ENCODE measurements around the gene GRB2. TPM values are rescaled to one million over a fixed set of nuclear protein-coding genes. Genes with fewer than 3 reads are reported as not detected.
"Not testable (repeated sequence)": the region's sequence is repeated elsewhere in the genome, so short reads cannot be mapped to it uniquely, and the experiment has no call there.

The GRB2 gene
- total RNA-seq: 100 to 1,000 TPM; 180 to 189 TPM
- polyA plus RNA-seq: 158 TPM

DNA sequence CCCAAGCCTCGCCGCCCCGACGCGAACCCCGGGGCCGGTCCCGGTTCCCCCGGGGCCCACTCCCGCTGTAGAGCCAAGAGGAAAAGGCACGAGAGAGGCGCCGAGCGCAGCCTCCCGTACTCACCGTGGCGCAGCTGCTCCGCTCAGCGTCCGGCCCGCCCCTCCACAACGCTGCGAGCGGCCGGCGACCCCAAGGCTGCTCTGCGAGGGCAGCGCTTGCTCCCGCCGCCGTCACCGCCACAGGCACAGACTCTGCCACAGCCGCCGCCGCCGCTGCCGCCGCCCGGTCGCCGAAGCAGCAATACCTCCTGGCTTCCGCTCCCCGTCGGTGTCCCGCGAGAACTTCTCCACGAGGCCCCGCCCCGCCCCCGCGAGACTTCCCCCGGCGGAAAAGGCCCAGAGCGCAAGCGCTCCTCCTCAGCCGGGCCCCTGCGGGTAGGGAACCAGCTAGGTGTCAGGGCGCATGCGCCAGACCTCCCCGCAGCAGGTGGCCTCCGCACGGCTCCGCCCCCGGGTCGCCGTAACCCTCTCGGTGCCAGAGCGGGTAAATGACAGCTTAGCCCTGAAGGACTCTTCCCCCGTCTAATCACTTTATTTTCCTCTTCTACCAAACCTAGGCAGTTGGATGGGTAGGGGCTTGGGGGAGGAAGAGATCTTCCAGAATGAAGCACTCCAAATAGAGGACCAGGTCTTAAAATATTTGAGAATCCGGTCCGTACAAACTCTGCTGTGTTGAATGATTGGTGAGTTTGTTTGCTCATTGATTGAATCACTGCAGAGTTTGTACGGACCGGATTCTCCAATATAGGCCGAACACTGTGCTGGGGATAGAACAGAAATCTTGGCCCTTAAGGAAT, at the start of gene GRB2:
Gene GRB2, minus strand, starts transcription at position 314 of the 857 bp plus-strand sequence. CDS start 12,050 bp downstream, outside the sequence.
- peak; percentile 99 to 100 (median 100) for DNase-seq
- POLR2A ChIA-PET: interaction anchor here (0.6 to 1.5 kb wide), 14 partner anchors 9 to 532 kb away, joined by 3 to 17 read pairs (median 4); partner anchors contain the start of genes FDXR, GGA3, MIF4GD and MRPS7
- peak within 1 kb of the TSS; percentile 68 for H3K4me3 ChIP-seq (ENCODE audit: low read length)

DNA sequence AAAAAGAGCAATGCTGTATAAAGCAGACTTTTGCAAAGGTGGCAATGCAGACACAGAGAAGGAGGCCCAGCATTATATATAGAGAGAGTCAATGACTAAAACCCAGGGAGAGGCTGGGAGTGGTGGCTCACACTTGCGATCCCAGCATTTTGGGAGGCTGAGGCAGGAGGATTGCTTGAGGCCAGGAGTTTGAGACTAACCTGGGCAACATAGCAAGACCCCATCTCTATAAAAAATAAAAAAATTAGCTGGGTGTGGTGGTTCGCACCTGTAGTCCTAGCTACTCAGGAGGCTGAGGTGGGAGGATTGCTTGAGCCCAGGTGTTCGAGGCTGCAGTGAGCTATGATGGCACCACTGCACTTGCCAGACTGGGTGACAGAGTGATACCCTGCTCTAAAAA, 49.2 kb upstream of the GRB2 start:
- H3K36me3 Mint-ChIP-seq; H3K9me3 ChIP-seq (ENCODE audit: low read length); POLR2A ChIA-PET; H3K27me3 ChIP-seq (ENCODE audit: insufficient read depth, low read length, poor library complexity, severe bottlenecking); H3K36me3 ChIP-seq (ENCODE audit: insufficient read depth, low read length); H3K4me3 ChIP-seq (ENCODE audit: low read length); H3K27ac ChIP-seq (ENCODE audit: low read depth, low read length); H3K27me3 Mint-ChIP-seq; DNase-seq; H3K9me3 Mint-ChIP-seq: not testable (repeated sequence)
- peaks cover 23 to 37% (median 26%) of the 10 kb centered on the region in 3 donors for H3K4me1 Mint-ChIP-seq
- peak overlapping the region in 1 of 8 donors; percentile 15 for H3K27ac Mint-ChIP-seq
- H3K4me1 ChIP-seq (ENCODE audit: insufficient read depth, low read length): peaks cover 16% of the 10 kb centered on the region
- H3K4me3 Mint-ChIP-seq: peak overlapping the region in 3 of 7 donors; percentile 36 to 93 (median 48)
- CTCF ChIA-PET: interaction anchor here (0.9 to 1.8 kb wide), 2 partner anchors 33 to 299 kb away, joined by 3 to 4 read pairs; no protein-coding TSS in a partner anchor

More for the DNA sequence above, at the start of gene GRB2:
- no peaks in the 10 kb centered on the region for H3K36me3 ChIP-seq (ENCODE audit: insufficient read depth, low read length)
- H3K9me3 ChIP-seq (ENCODE audit: low read length): no peaks in the 10 kb centered on the region
- H3K27me3 Mint-ChIP-seq: peaks cover 0 to 4% of the 10 kb centered on the region in 2 donors
- no peaks in the 10 kb centered on the region for H3K27me3 ChIP-seq (ENCODE audit: insufficient read depth, low read length, poor library complexity, severe bottlenecking)
- H3K27ac ChIP-seq (ENCODE audit: low read depth, low read length): peak within 1 kb of the TSS; percentile 90
- no peaks in the 10 kb centered on the region for H3K9me3 Mint-ChIP-seq
- CTCF ChIA-PET: interaction anchor here (1.0 to 8.0 kb wide), 12 partner anchors 11 to 291 kb away, joined by 3 to 78 read pairs (median 4); partner anchors contain the start of genes MIF4GD and SLC25A19
- H3K27ac Mint-ChIP-seq: peak within 1 kb of the TSS; percentile 86 to 99 (median 95)
- peaks cover 40% of the 10 kb centered on the region for H3K4me1 ChIP-seq (ENCODE audit: insufficient read depth, low read length)
- peaks cover 0 to 20% (median 0%) of the 10 kb centered on the region in 3 donors for H3K36me3 Mint-ChIP-seq
- H3K4me3 Mint-ChIP-seq: peak within 1 kb of the TSS; percentile 93 to 98 (median 97)
- peaks cover 37 to 47% (median 45%) of the 10 kb centered on the region in 3 donors for H3K4me1 Mint-ChIP-seq

DNA sequence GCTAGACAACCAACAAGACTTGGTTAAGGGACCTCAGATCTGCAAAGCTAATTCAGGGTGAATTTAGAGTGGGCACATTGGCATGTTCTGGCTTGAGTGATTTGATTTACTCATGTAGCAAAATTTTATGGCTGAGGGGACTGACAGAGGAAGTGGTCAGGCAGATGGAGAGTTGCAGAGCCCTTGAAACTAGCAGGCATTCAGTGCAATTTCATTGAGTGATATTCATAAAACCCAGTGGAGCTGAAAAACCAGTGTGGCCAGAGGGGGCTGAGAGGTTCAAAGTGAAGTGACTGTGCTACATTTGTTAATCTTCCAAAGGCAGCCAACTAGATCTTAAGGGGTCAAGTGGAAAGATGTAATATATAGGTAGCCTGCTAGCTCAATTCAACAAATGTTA, 48.7 kb upstream of the GRB2 start:
- Mint-ChIP-seq H3K4me1 (peaks cover 21 to 32% (median 23%) of the 10 kb centered on the region in 3 donors), H3K36me3 (peaks cover 0 to 7% (median 0%) of the 10 kb centered on the region in 3 donors), H3K9me3 (no peaks in the 10 kb centered on the region), H3K27me3 (peaks cover 0 to 2% of the 10 kb centered on the region in 2 donors), H3K4me3 (peak overlapping the region in 2 of 7 donors; percentile 10 to 48), H3K27ac (peak overlapping the region in 2 of 8 donors; percentile 2 to 15)
- Histone ChIP-seq H3K27ac (ENCODE audit: low read depth, low read length) (no peak overlapping the region), H3K9me3 (ENCODE audit: low read length) (no peaks in the 10 kb centered on the region), H3K4me3 (ENCODE audit: low read length) (no peak overlapping the region), H3K36me3 (ENCODE audit: insufficient read depth, low read length) (no peaks in the 10 kb centered on the region), H3K27me3 (ENCODE audit: insufficient read depth, low read length, poor library complexity, severe bottlenecking) (no peaks in the 10 kb centered on the region), H3K4me1 (ENCODE audit: insufficient read depth, low read length) (peaks cover 14% of the 10 kb centered on the region)
- POLR2A ChIA-PET: no interaction called here
- CTCF ChIA-PET: interaction anchor here (0.9 to 1.8 kb wide), 2 partner anchors 33 to 299 kb away, joined by 3 to 4 read pairs; no protein-coding TSS in a partner anchor
- no peak for DNase-seq

DNA sequence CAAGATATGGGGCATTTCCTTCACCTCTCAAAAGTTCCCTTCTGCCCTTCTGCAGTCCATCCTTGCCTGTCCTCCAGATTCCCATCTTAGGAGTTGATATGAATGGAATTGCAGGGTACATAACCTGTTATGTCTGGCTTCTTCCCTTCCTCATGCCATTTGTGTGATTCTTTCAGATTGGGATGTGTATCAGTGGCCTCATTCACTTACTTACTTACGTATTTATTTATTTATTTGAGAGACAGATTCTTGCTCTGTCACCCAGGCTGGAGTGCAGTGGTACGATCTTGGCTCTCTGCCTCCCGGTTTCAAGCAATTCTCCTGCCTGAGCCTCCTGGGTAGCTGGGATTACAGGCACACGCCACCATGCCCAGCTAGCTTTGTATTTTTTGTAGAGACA, 44.8 kb upstream of the GRB2 start:
- H3K9me3 Mint-ChIP-seq: no peaks in the 10 kb centered on the region
- H3K27me3 Mint-ChIP-seq: peaks cover 0 to 2% of the 10 kb centered on the region in 2 donors
- H3K36me3 Mint-ChIP-seq: no peaks in the 10 kb centered on the region

DNA sequence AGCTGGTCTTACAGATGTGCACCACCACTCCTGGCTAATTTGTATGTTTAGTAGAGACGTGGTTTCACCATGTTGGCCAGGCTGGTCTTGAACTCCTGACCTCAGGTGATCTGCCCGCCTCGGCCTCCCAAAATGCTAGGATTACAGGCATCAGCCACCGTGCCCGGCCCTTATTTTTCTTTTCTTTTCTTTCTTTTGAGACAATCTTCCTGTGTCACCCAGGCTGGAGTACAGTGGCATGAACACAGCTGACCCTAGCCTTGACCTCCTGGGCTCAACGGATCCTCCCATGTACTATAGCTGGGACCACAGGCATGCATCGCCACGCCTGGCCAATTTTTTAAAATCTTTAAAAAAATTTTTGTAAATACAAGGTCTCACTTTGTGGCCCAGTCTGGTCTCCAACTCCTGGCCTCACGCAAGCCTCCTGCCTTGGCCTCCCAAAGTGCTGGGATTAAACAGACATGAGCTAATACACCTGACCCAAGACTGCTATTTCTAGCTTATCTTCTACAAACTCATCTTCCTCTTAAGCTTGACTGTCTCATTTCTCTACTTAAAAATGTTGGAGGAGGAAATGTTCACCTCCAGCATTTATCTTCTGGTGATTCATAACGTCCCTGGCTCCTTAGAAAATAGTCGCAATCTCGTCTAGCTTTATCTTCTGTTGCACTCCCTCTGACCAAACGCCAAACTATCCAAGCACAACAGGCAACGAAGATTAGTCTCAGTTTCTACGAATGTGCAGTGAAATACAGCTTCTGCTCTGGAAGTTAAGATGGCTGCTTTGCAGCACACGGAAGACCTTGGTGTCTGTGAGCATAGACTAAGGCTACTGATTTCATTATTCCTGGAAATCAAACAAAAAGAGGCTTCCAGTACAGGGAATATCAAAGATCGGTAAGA, 42.7 kb upstream of the GRB2 start:
- H3K4me1 Mint-ChIP-seq: no peaks in the 10 kb centered on the region
- ChIA-PET POLR2A (interaction anchor here (0.7 kb wide), 1 partner anchor 34 kb away, joined by 4 read pairs; no protein-coding TSS in a partner anchor), CTCF (interaction anchor here (2.0 kb wide), 1 partner anchor 8 kb away, joined by 5 read pairs; the partner anchor contains the start of gene TMEM94)
- H3K27ac Mint-ChIP-seq: peak overlapping the region in 1 of 8 donors; percentile 11
- no peak for DNase-seq
- Histone ChIP-seq H3K4me3 (ENCODE audit: low read length) (no peak overlapping the region), H3K36me3 (ENCODE audit: insufficient read depth, low read length) (no peaks in the 10 kb centered on the region), H3K9me3 (ENCODE audit: low read length) (no peaks in the 10 kb centered on the region), H3K4me1 (ENCODE audit: insufficient read depth, low read length) (no peaks in the 10 kb centered on the region), H3K27me3 (ENCODE audit: insufficient read depth, low read length, poor library complexity, severe bottlenecking) (no peaks in the 10 kb centered on the region), H3K27ac (ENCODE audit: low read depth, low read length) (peak overlapping the region; percentile 45)
- no peak overlapping the region for H3K4me3 Mint-ChIP-seq
- H3K9me3 Mint-ChIP-seq: no peaks in the 10 kb centered on the region
- H3K36me3 Mint-ChIP-seq: no peaks in the 10 kb centered on the region
- H3K27me3 Mint-ChIP-seq: no peaks in the 10 kb centered on the region

More for the DNA sequence above, 44.8 kb upstream of the GRB2 start:
- no peaks in the 10 kb centered on the region for H3K36me3 ChIP-seq (ENCODE audit: insufficient read depth, low read length)
- H3K27ac ChIP-seq (ENCODE audit: low read depth, low read length): no peak overlapping the region
- ChIA-PET POLR2A (no interaction called here), CTCF (no interaction called here)
- H3K27me3 ChIP-seq (ENCODE audit: insufficient read depth, low read length, poor library complexity, severe bottlenecking): no peaks in the 10 kb centered on the region
- no peak for DNase-seq
- H3K9me3 ChIP-seq (ENCODE audit: low read length): no peaks in the 10 kb centered on the region
- Mint-ChIP-seq H3K27ac (no peak overlapping the region), H3K4me3 (no peak overlapping the region), H3K4me1 (peaks cover 0 to 2% (median 0%) of the 10 kb centered on the region in 3 donors)
- H3K4me3 ChIP-seq (ENCODE audit: low read length): no peak overlapping the region
- no peaks in the 10 kb centered on the region for H3K4me1 ChIP-seq (ENCODE audit: insufficient read depth, low read length)

DNA sequence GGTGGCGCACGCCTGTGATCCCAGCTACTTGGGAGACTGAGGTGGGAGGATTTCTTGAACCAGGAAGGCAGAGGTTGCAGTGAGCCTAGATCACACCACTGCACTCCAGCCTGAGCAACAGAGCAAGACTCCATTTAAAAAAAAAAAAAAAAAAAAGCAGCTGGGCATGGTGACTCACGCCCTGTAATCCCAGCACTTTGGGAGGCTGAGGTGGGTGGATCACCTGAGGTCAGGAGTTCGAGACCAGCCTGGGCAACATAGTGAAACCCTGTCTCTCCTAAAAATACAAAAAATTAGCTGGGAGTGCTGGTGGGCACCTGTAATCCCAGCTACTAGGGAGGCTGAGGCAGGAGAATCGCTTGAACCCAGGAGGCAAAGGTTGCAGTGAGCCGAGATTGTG, 40.4 kb upstream of the GRB2 start:
- H3K27ac ChIP-seq (ENCODE audit: low read depth, low read length); H3K9me3 ChIP-seq (ENCODE audit: low read length); H3K36me3 ChIP-seq (ENCODE audit: insufficient read depth, low read length); POLR2A ChIA-PET; H3K9me3 Mint-ChIP-seq; H3K4me3 ChIP-seq (ENCODE audit: low read length); H3K27me3 ChIP-seq (ENCODE audit: insufficient read depth, low read length, poor library complexity, severe bottlenecking); H3K4me1 ChIP-seq (ENCODE audit: insufficient read depth, low read length); H3K4me1 Mint-ChIP-seq; DNase-seq; H3K27ac Mint-ChIP-seq; H3K36me3 Mint-ChIP-seq; H3K27me3 Mint-ChIP-seq; CTCF ChIA-PET: not testable (repeated sequence)
- H3K4me3 Mint-ChIP-seq: peak overlapping the region in 1 of 7 donors; percentile 66

DNA sequence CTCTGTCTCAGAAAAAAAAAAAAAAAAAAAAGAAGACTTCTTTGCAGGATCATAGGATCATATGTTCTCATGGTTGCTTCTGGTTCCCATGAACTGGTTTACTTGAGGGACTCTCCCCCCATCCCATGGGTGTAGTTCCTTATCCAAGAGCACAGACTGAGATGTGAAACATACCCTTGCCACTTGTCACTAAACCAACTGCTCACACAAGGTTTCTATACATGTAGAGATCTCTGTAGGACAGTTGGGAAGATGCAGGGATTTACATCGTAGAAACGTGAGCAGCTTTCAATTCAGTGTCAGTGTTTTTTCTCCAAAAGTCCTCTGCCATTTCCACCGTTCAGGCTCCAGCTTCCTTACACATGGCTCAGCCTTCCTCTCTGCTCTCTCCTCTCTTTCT, 39.8 kb upstream of the GRB2 start:
- ChIA-PET CTCF (no interaction called here), POLR2A (no interaction called here)
- Histone ChIP-seq H3K27me3 (ENCODE audit: insufficient read depth, low read length, poor library complexity, severe bottlenecking) (no peaks in the 10 kb centered on the region), H3K9me3 (ENCODE audit: low read length) (no peaks in the 10 kb centered on the region), H3K36me3 (ENCODE audit: insufficient read depth, low read length) (no peaks in the 10 kb centered on the region), H3K4me1 (ENCODE audit: insufficient read depth, low read length) (no peaks in the 10 kb centered on the region), H3K4me3 (ENCODE audit: low read length) (no peak overlapping the region), H3K27ac (ENCODE audit: low read depth, low read length) (no peak overlapping the region)
- DNase-seq: no peak
- Mint-ChIP-seq H3K36me3 (no peaks in the 10 kb centered on the region), H3K4me1 (no peaks in the 10 kb centered on the region), H3K4me3 (no peak overlapping the region), H3K9me3 (no peaks in the 10 kb centered on the region), H3K27me3 (no peaks in the 10 kb centered on the region), H3K27ac (no peak overlapping the region)

All from CD8-positive, alpha-beta memory T cell (primary cell).